ENCODE results near the gene GASK1A. TPM values are rescaled to one million over a fixed set of nuclear protein-coding genes. Genes with fewer than 3 reads are reported as not detected.

GASK1A gene
- total and polyA plus RNA-seq, 10 of the 15 experiments (the other 5 are each of a cell fraction or from before 2014, with no cell fraction given): 0.18 TPM; not detected in 9

DNA sequence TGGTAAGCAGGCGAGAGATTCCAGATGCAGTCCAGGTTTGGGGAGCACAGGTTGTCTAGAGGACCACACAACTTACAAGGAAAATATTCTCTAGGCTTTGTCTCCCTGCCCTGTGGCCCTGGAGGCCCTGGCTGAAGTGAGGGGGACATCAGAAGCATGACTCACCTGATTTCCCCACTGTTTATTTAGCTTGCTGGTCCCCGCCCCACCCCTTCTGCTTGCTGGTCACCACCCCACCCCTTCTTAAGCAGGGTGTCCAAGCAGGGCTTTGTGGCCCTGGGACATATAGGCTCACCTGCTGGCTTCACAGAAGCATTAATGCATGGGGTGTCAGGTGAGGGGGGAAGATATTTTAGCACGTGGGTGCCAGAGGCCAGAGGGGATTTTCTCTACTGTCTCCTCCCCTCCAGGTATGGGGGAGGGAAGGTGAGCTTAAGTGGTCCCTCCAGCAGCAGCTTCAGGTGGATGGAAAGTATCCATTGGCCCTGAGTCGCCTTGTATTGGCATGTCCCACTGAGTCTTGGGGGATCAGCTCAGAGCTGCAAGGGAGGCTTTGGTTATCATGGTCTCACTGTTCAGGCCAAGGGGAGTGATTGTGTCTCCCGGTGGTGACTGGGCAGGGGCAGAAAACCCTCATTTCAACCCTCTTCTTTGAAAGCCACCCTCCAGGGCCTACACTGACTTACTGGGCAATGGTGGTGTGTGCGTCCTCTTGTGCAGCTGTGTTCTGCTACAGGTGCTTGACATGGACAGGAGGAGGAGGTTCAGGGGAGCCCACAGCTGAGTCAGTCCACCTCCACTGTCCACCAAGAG, 49.8 kb downstream of the GASK1A start:
- BruUV-seq (replicated peaks): no TSS peak
- H3K4me2 ChIP-seq (ENCODE audit: control insufficient read depth, insufficient read depth): no peak overlapping the region
- DNase-seq (ENCODE audit: low read depth, low spot score) (no peak), FAIRE-seq (no peak), ATAC-seq (no peak)
- H3K9me3 ChIP-seq (replicated peaks; ENCODE audit: control insufficient read depth, insufficient read depth, low read length): no peaks in the 10 kb centered on the region
- no peaks in the 10 kb centered on the region for H3K36me3 ChIP-seq (ENCODE audit: control insufficient read depth in 2 of 2, insufficient read depth in 2 of 2, low read length in 1 of 2)
- WGBS (ENCODE audit: insufficient coverage, insufficient replicate concordance, low lambda C conversion rate, missing lambda C conversion rate): 9% methylated on average over 5 of the region's 6 CpGs
- H2AFZ ChIP-seq (ENCODE audit: control insufficient read depth, low read depth, low read length): no peak overlapping the region
- CTCF ChIA-PET: interaction anchor here (1.6 kb wide), 1 partner anchor 67 kb away, joined by 5 read pairs; no protein-coding TSS in a partner anchor
- H3K27me3 ChIP-seq (replicated peaks in 1 of 2; ENCODE audit: control insufficient read depth in 2 of 2, insufficient read depth in 2 of 2, low read length in 1 of 2): no peaks in the 10 kb centered on the region
- no peak overlapping the region for H3K9ac ChIP-seq (ENCODE audit: control insufficient read depth, insufficient read depth, low read length)
- H3K4me3 ChIP-seq: no peak overlapping the region
- SMC1A ChIA-PET (ENCODE audit: uncharacterized antibody, unreplicated experiment): interaction anchor here (1.2 kb wide), 1 partner anchor 9 kb away, joined by 4 read pairs; no protein-coding TSS in a partner anchor
- H3K4me1 ChIP-seq (ENCODE audit: control insufficient read depth, insufficient read depth, low read length): no peaks in the 10 kb centered on the region
- RAD21 ChIA-PET (ENCODE audit: unreplicated experiment): no interaction called here
- POLR2A ChIA-PET: no interaction called here
- H3K79me2 ChIP-seq (ENCODE audit: control insufficient read depth, insufficient read depth, low read length): no peaks in the 10 kb centered on the region
- intact Hi-C loops (cut with micrococcal nuclease; ENCODE audit: unreplicated experiment) (no loop called here), in situ Hi-C loops (cut with MboI) (no loop called here)
- no peaks in the 10 kb centered on the region for H4K20me1 ChIP-seq (ENCODE audit: control insufficient read depth, insufficient read depth)
- H3K27ac ChIP-seq (ENCODE audit: control insufficient read depth, insufficient read depth): no peak overlapping the region
- TF ChIP-seq NFXL1 (IDR thresholded peaks at IDR 0.05; ENCODE audit: borderline replicate concordance) (no peak), NR2C1 (IDR thresholded peaks at IDR 0.05) (no peak), RELA (IDR thresholded peaks at IDR 0.05; ENCODE audit: borderline replicate concordance, partially characterized antibody) (no peak), CBX3 (IDR thresholded peaks at IDR 0.05; ENCODE audit: borderline replicate concordance, low read depth) (no peak), NFYB (IDR thresholded peaks at IDR 0.05; ENCODE audit: insufficient read depth, low read depth, low read length) (no peak), RBBP5 (conservative IDR thresholded peaks at IDR 0.05) (no peak), RUNX3 (IDR thresholded peaks at IDR 0.05; ENCODE audit: low read length) (no peak), ZZZ3 (IDR thresholded peaks at IDR 0.05; ENCODE audit: control insufficient read depth, insufficient read length, low read depth) (no peak), CBX5 (IDR thresholded peaks at IDR 0.05; ENCODE audit: low read depth) (no peak), SMAD5 (IDR thresholded peaks at IDR 0.05; ENCODE audit: low read depth) (no peak), GABPA (IDR thresholded peaks at IDR 0.05; ENCODE audit: low read depth) (no peak)
- TF ChIP-seq, protein P1, sequence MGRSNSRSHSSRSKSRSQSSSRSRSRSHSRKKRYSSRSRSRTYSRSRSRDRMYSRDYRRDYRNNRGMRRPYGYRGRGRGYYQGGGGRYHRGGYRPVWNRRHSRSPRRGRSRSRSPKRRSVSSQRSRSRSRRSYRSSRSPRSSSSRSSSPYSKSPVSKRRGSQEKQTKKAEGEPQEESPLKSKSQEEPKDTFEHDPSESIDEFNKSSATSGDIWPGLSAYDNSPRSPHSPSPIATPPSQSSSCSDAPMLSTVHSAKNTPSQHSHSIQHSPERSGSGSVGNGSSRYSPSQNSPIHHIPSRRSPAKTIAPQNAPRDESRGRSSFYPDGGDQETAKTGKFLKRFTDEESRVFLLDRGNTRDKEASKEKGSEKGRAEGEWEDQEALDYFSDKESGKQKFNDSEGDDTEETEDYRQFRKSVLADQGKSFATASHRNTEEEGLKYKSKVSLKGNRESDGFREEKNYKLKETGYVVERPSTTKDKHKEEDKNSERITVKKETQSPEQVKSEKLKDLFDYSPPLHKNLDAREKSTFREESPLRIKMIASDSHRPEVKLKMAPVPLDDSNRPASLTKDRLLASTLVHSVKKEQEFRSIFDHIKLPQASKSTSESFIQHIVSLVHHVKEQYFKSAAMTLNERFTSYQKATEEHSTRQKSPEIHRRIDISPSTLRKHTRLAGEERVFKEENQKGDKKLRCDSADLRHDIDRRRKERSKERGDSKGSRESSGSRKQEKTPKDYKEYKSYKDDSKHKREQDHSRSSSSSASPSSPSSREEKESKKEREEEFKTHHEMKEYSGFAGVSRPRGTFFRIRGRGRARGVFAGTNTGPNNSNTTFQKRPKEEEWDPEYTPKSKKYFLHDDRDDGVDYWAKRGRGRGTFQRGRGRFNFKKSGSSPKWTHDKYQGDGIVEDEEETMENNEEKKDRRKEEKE (IDR thresholded peaks at IDR 0.05): no peak
- TF ChIP-seq, protein P2, sequence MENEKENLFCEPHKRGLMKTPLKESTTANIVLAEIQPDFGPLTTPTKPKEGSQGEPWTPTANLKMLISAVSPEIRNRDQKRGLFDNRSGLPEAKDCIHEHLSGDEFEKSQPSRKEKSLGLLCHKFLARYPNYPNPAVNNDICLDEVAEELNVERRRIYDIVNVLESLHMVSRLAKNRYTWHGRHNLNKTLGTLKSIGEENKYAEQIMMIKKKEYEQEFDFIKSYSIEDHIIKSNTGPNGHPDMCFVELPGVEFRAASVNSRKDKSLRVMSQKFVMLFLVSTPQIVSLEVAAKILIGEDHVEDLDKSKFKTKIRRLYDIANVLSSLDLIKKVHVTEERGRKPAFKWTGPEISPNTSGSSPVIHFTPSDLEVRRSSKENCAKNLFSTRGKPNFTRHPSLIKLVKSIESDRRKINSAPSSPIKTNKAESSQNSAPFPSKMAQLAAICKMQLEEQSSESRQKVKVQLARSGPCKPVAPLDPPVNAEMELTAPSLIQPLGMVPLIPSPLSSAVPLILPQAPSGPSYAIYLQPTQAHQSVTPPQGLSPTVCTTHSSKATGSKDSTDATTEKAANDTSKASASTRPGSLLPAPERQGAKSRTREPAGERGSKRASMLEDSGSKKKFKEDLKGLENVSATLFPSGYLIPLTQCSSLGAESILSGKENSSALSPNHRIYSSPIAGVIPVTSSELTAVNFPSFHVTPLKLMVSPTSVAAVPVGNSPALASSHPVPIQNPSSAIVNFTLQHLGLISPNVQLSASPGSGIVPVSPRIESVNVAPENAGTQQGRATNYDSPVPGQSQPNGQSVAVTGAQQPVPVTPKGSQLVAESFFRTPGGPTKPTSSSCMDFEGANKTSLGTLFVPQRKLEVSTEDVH (IDR thresholded peaks at IDR 0.05; ENCODE audit: low read depth, partially characterized antibody): no peak
- TF ChIP-seq, protein P3, sequence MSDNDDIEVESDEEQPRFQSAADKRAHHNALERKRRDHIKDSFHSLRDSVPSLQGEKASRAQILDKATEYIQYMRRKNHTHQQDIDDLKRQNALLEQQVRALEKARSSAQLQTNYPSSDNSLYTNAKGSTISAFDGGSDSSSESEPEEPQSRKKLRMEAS (IDR thresholded peaks at IDR 0.05; ENCODE audit: low read depth, low read length): no peak
- TF ChIP-seq, protein P4, sequence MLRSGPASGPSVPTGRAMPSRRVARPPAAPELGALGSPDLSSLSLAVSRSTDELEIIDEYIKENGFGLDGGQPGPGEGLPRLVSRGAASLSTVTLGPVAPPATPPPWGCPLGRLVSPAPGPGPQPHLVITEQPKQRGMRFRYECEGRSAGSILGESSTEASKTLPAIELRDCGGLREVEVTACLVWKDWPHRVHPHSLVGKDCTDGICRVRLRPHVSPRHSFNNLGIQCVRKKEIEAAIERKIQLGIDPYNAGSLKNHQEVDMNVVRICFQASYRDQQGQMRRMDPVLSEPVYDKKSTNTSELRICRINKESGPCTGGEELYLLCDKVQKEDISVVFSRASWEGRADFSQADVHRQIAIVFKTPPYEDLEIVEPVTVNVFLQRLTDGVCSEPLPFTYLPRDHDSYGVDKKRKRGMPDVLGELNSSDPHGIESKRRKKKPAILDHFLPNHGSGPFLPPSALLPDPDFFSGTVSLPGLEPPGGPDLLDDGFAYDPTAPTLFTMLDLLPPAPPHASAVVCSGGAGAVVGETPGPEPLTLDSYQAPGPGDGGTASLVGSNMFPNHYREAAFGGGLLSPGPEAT (IDR thresholded peaks at IDR 0.05; ENCODE audit: low read depth): no peak

Data from GM12878 (cell line).